H1 (cell line): ENCODE data around the gene TOMM34. TPM values are rescaled to one million over a fixed set of nuclear protein-coding genes. Genes with fewer than 3 reads are reported as not detected.

ENCODE experiments used
- ATF2 ChIP-seq: IDR thresholded peaks from 2 replicates; pipeline ENCODE4 v1.6.1; 2012; ENCODE audit warnings: low read length, inconsistent platforms
- ATF3 ChIP-seq: IDR thresholded peaks from 2 replicates; pipeline ENCODE4 v1.6.1; 2011; ENCODE audit warnings: low read depth, mild to moderate bottlenecking, low read length; ENCODE audit not compliant: insufficient read depth
- CBX8 ChIP-seq: fragments of 300-800, 300-1000 bp; sonication (generic); IDR thresholded peaks from 2 replicates; pipeline ENCODE4 v1.7.1; 2016; ENCODE audit warnings: low read depth, low read length, borderline replicate concordance
- CHD7 ChIP-seq: fragments of 300-600 bp; sonication (generic); IDR thresholded peaks from 2 replicates; pipeline ENCODE4 v1.7.1; 2012; ENCODE audit warnings: low read length, moderate library complexity, mild to moderate bottlenecking, inconsistent platforms; ENCODE audit not compliant: insufficient replicate concordance
- RFX5 ChIP-seq: IDR thresholded peaks from 2 replicates; pipeline ENCODE4 v1.6.1; 2011; ENCODE audit warnings: low read depth, low read length, improper control_type of control experiment, borderline replicate concordance
- SRF ChIP-seq: IDR thresholded peaks from 2 replicates; pipeline ENCODE4 v1.6.1; 2011; ENCODE audit warnings: mild to moderate bottlenecking, low read depth, low read length, moderate library complexity
- TAF7 ChIP-seq: optimal IDR thresholded peaks from 2 replicates; pipeline ENCODE3; 2011; ENCODE audit warnings: low read depth, mild to moderate bottlenecking, inconsistent platforms, low read length, moderate library complexity, borderline replicate concordance
- polyA plus RNA-seq, 7 experiments: library from polyadenylated mRNA; depleted of rRNA in 3 of 7; stranded (reverse) in 5 of 7; unstranded in 2 of 7; fragments of >200 nt in 5 of 7; fragments of 200-250 nt in 2 of 7; gene quantifications; 1 replicate in 5 of 7; 2 replicates in 1 of 7; 4 replicates in 1 of 7; pipeline versions ENCODE4 v1.2.1 to v1.2.3, GENCODE V29; 2011 to 2013; ENCODE audit warnings: missing spikeins in 2 of 7, mixed read lengths in 2 of 7
- total RNA-seq: library from RNA; stranded (reverse); fragmentation: NEBNext Ultra II Directional; extraction: Animal tissue kit (Norgen Biotek cat#: 25700); gene quantifications from 2 replicates; pipeline ENCODE4 v1.2.1, GENCODE V29; 2021

The TOMM34 gene
- total and polyA plus RNA-seq, 2 of the 8 experiments (the other 6 are each of a cell fraction or from before 2014, with no cell fraction given), result 32.1 to 35.1 TPM

GRCh38 chr20:44997668-44998067 lies 37.5 kb upstream of the TOMM34 start (continued):
- TF ChIP-seq ATF2 (no peak), CBX8 (no peak), RFX5 (no peak), CHD7 (no peak), SRF (no peak), ATF3 (no peak), TAF7 (no peak)
